Tibial nerve (tissue), 3 donors: ENCODE results near the gene VTI1A.
"Not testable (repeated sequence)": the region's sequence is repeated elsewhere in the genome, so short reads cannot be mapped to it uniquely, and the experiment has no call there.

ENCODE experiments used
- POLR2A ChIP-seq, 2 donors: fragments of 450-650 bp; IDR thresholded peaks; one replicate each; pipeline ENCODE4 v1.6.1; 2017; ENCODE audit warnings: antibody characterized with exemption in 2 of 2, mild to moderate bottlenecking in 2 of 2, moderate library complexity in 2 of 2
- TF ChIP-seq, protein P1 (sequence below), 5 experiments: fragments of 200-600 bp in 3 of 5; fragments of 450-650 bp in 2 of 5; sonication (generic) in 3 of 5; IDR thresholded peaks; one replicate each; pipeline ENCODE4 v1.5.1; 2016 to 2019; ENCODE audit warnings: antibody characterized with exemption in 5 of 5, mild to moderate bottlenecking in 3 of 5, moderate library complexity in 2 of 5

DNA sequence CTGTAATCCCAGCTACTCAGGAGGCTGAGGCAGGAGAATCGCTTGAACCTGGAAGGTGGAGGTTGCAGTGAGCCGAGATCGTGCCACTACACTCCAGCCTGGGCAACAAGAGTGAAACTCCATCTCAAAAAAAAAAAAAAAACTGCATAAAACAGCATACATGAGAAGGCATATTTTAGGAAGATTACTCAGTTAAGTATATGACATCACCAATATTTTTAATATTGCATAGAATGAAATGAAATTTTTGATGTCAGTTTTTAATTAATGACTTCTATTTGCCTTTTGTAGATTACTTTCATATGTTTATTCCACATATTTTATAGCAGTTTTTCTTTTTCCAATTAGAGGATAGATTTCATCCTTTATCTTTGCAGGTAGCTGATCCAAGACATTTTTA lies 284.4 kb downstream of the VTI1A start:
- TF ChIP-seq, protein P1, sequence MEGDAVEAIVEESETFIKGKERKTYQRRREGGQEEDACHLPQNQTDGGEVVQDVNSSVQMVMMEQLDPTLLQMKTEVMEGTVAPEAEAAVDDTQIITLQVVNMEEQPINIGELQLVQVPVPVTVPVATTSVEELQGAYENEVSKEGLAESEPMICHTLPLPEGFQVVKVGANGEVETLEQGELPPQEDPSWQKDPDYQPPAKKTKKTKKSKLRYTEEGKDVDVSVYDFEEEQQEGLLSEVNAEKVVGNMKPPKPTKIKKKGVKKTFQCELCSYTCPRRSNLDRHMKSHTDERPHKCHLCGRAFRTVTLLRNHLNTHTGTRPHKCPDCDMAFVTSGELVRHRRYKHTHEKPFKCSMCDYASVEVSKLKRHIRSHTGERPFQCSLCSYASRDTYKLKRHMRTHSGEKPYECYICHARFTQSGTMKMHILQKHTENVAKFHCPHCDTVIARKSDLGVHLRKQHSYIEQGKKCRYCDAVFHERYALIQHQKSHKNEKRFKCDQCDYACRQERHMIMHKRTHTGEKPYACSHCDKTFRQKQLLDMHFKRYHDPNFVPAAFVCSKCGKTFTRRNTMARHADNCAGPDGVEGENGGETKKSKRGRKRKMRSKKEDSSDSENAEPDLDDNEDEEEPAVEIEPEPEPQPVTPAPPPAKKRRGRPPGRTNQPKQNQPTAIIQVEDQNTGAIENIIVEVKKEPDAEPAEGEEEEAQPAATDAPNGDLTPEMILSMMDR (IDR thresholded peaks at IDR 0.05): not testable (repeated sequence)
- TF ChIP-seq POLR2A (IDR thresholded peaks at IDR 0.05): not testable (repeated sequence)
